GM21786 (cell line): ENCODE results near the gene RUNDC3A.
"Not testable (repeated sequence)": the region's sequence is repeated elsewhere in the genome, so short reads cannot be mapped to it uniquely, and the experiment has no call there.

ENCODE experiments used
- ATAC-seq: cut with Tn5 transposase; IDR thresholded peaks from one replicate; pipeline ENCODE4 v1.9.1; 2021; ENCODE audit not compliant: unreplicated experiment

RUNDC3A gene

DNA sequence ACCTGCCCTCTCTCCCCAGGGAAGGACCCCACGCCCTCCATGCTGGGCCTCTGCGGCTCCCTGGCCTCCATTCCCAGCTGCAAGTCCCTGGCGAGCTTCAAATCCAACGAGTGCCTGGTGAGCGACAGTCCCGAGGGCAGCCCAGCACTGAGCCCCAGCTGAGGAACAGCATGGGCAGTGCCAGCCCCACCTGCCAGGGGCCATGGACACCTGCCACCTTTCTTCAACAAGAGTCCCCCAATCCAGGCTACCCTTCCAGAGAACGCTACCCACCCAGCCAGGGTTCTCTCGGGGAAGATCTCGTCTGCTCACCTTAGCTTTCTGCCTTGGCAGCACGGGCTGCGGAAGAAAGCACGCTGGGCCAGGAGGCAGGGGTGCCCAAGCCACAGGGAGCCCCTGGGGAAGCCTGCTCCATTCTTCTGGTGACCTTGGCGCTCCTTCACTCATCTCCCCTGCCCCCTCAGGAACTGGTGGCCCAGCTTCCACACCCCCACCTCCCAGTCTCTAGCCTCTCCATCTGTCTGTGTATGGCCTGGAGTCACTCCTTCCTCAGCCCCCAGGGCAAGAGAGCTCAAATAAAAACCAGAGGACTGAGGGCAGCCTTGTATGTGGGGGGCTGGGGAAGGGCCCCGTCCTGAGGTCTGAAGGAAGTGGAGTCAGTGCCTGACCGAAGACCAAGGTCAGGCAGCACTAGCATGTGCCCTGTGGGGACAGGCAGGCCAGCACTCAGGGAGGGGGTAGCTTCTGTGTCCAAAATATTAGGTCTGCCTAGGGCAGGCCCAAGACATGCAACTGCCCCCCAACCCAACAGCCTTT lies 9.9 kb downstream of the RUNDC3A start:
- ATAC-seq = no peak

DNA sequence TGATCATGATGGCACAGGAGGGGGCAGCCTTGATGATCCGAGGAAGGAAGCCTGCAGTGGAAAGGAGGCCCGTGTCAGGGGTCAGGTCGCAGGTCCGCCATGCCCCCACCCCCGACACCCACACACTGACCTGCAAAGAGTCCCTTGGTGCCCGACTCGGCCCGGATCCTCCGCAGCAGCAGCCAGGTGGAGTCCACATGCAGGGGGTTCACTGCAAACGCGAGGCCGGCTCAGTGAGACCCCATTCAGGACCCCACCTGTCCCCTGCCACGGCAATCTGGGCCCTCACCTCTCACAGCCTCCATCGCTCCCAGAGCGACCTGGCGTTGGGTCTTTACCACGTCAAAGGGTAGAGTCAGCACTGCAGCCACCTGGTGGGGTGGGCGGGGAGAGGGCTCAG lies 11.7 kb downstream of the RUNDC3A start:
- ATAC-seq = no peak

DNA sequence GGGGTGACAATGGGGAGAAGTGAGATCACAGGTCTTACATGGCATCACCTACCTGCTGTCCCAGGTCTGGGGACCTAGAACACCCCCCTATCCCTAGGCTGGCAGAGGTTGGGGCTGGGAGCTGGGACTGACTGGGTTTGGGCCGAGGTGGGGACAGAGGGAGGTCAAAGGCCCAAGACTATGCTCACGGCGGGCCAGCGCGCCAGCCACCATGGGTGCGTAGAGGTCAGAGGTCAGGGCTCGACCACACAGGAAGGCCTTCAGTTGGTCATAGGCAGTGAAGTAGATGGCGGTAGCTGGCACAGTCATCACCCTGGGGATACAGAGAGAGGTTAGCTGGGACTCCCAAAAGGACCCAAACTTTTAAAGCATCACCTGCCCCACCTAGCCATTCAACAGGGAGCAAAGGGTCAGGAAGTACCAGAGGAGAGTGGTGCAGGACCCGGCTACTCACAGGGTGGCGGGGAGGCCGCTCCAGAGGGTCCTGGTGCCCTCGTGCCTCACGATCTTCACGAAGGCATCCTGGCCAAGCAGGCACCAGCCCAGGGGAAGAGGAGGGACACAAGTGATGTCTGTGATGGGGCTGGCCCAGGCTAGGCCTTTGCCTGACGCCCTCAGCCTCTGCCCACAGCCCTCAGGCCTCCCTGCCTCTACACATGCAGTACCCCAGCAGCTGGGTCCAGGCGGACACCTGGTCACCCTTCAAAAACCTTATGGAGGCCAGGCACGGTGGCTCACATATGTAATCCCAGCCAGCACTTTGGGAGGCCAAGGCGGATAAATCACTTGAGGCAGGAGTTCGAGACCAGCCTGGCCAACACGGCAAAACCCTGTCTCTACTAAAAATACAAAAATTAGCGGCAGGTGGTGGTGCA lies 13.1 kb downstream of the RUNDC3A start:
- ATAC-seq = no peak

DNA sequence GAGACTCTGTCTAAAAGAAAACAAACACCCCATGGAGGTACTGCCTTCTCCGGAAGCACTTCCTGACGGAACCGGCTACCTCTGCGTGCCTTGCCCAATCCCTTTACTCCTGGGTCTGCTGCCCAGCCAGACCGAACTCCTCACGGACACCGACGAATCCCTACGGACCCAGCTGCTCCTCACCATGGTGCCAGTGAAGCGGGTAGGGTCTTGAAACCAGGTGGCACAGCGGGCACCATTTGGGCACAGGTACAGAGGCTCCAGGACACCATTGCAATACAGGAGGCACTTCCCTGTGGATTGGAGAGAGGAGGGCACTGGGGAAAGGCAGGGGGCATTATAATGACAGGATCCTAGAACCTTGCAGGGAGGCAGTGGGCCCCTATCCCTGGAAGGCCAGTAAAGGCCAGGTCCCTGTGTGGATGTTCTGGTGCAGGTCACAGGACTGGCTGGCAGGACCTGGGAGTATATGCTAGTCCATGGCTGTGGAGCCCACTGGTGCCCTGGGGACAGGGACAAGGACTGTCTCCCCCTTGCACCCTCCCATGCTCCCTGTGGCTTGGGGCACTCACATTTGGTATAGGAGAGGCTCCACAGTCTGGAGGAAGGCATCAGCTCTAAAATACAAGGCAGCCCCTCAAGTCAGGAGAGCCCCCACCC lies 14.0 kb downstream of the RUNDC3A start:
- ATAC-seq = no peak

GRCh38 chr17:44323359-44324091 lies 15.1 kb downstream of the RUNDC3A start:
- no peak for ATAC-seq

GRCh38 chr17:44324092-44324570 lies 15.7 kb downstream of the RUNDC3A start:
- ATAC-seq = no peak

DNA sequence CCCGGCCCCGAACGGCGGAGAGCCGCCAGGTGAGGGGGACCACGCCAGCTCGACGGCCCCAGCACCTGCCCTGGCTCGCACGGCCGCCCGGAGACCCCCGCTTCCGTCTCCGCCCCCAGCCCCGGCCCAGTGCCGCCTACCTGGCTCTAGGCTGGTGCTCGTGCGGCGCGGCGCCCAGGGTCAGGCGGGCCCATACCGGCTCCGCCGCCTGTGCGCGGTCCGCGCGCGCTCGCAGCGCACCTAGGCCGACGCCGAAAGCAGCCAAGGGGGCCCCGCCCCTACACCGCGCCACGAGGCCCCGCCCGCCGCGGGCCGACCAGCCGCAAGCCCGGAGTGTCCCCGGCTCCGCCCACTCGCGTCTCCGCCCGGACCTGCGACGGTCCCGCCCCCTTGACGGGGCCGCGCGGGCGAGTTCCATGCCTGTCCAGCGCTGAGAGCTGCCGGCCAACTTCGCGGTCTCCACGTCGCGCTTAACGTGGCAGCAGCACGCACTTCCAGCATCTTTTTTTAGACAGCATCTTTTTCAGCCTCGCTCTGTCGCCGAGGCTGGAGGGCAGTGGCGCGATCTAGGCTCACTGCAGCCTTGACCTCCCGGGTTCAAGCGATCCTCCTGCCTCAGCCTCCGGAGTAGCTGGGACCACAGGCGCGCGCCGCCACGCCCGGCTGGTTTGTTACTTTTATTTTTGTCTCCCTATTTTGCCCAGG lies 16.3 kb downstream of the RUNDC3A start, which contains the start of gene SLC25A39:
SLC25A39 (minus strand) TSS at position 253 of the 705 bp plus-strand sequence. CDS start 1,261 bp downstream, outside the sequence.
- ATAC-seq = peak; percentile 68

DNA sequence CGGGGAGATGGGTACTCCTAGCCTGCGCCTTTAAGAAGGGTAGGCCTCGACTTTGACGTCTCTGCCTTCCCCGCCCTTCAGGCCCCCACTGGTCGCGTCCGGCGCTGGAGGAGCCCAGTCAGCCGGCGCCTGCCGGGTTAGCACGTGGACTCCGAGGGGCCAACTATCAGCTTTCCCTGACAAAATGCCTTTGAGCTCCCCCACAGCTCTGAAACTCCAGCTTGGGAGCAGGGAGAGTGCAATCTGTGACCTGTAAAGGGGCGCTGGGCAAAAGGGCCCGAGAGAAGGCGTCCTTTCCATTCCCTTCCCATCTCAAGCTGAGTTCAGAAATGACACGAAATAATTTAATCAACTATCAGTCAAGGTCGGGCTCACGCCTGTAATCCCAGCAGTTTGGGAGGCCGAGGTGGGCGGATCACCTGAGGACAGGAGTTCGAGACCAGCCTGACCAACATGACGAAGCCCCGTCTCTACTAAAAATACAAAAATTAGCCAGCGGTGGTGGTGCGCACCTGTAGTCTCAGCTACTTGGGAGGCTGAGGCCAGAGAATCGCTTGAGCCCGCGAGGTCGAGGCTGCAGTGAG lies 18.6 kb downstream of the RUNDC3A start:
- ATAC-seq = peak; percentile 50

DNA sequence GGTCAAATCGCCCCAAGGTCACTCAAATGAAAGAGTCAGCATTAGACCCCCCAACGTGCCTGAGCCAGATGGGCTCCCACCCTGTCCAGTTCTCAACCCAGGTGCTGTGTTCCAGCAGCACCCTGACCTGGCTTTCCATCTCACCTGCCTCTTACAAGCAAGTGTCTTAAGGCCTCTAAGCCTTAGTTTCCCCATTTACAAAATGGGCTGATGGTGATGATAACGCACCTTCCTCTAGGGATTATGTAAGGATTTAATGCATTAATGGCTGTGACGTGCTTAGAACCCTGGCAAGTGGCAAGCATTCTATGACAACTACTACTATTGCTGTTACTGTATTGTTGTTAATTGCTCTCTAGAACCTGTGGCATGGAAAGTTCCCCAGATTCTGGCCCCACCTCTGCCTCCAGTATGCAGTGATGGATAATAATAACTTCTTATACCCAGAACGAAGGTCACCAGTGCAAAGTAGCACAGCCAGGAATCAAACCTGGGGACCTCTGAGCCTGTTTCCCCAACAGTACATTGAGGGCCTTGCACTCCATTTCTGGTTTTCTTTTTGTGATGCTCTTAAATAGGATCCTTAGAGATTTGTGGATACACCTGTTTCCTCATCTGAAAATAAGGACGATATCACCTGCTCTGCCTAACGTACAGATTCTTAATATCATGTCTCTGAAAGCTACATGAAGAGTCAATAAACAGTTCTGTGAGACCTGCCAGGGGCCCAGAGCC lies 19.5 kb downstream of the RUNDC3A start:
- ATAC-seq = no peak

- ATAC-seq = not testable (repeated sequence)
Measured at GRCh38 chr17:44329516-44329915, 21.1 kb downstream of the RUNDC3A start.

- ATAC-seq = not testable (repeated sequence)
Measured at GRCh38 chr17:44330263-44330662, 21.9 kb downstream of the RUNDC3A start.

DNA sequence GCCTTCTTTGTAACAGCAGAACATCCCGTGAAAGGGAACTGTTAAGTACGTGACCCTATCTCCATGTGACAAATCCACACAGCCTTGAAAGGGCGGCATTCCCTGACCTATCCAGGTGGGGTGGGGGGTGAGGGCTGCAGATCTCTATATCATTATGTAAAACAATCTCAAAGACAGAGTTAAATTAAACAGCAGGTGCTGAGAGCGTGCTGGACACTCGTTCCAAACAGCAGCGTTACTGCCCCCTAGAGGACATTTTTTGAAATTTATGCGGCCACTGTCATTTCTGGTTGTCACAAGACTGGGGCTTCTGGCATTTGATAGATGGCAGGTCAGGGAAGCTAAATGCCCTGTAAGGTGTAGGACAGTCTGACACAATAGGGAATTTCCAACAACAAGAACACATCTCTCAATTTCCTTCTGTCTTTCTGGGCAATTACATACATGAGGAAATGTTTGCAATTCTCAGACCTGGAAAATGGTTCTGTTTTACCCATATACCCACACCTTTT lies 22.9 kb downstream of the RUNDC3A start:
- no peak for ATAC-seq

- ATAC-seq = no peak
Measured at GRCh38 chr17:44333371-44333770, 25.0 kb downstream of the RUNDC3A start.

DNA sequence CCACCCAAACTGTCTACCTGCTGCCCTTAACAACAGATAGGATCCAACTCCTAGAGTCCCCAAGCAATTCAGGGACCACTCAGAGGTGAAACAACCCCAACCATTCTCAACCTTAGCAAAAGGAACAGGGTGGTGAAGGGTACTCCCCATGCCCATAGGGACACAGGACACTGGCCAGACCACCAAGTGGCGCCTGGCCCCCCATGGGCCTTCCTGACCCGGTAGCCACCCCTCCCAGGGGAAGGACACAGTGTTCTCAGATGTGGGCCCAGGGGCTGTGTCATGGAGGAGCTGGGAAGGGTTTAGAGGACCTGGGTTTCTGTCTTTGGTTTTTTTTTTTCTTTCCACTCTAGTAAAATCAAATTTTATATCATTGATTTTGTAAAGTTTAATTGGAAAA lies 25.9 kb downstream of the RUNDC3A start:
- ATAC-seq = no peak

- no peak for ATAC-seq
Measured at GRCh38 chr17:44334727-44335126, 26.3 kb downstream of the RUNDC3A start.

GRCh38 chr17:44335564-44335963 lies 27.2 kb downstream of the RUNDC3A start:
- ATAC-seq = no peak

- ATAC-seq = no peak
Measured at GRCh38 chr17:44335968-44336367, 27.6 kb downstream of the RUNDC3A start.

GRCh38 chr17:44338702-44339101 lies 30.3 kb downstream of the RUNDC3A start:
- no peak for ATAC-seq

GRCh38 chr17:44340553-44340952 lies 32.2 kb downstream of the RUNDC3A start:
- not testable (repeated sequence) for ATAC-seq
